GM12891 (cell line): ENCODE results near the gene SMYD1.

Source experiments
- PAX5 ChIP-seq: IDR thresholded peaks from 2 replicates; pipeline ENCODE4 v1.6.1; 2011; ENCODE audit warnings: low read length, moderate library complexity, mild to moderate bottlenecking; ENCODE audit not compliant: insufficient read depth, severe bottlenecking
- POLR2A ChIP-seq: IDR thresholded peaks from 2 replicates; pipeline ENCODE4 v1.6.1; 2011; ENCODE audit warnings: low read depth, low read length, control low read depth
- POLR2AphosphoS5 ChIP-seq: IDR thresholded peaks from 2 replicates; pipeline ENCODE4 v1.6.1; 2011; ENCODE audit warnings: low read depth, low read length, control low read depth
- POU2F2 ChIP-seq: IDR thresholded peaks from 2 replicates; pipeline ENCODE4 v1.6.1; 2011; ENCODE audit warnings: low read depth, mild to moderate bottlenecking, control low read depth, low read length, moderate library complexity
- SPI1 ChIP-seq: IDR thresholded peaks from 2 replicates; pipeline ENCODE4 v1.6.1; 2011; ENCODE audit warnings: low read depth, low read length, control low read depth
- TAF1 ChIP-seq: IDR thresholded peaks from 2 replicates; pipeline ENCODE4 v1.6.1; 2011; ENCODE audit warnings: low read depth, low read length, control low read depth

- no peak for TF ChIP-seq TAF1
- no peak for TF ChIP-seq POLR2AphosphoS5
- no peak for TF ChIP-seq POLR2A
- no peak for TF ChIP-seq PAX5
- TF ChIP-seq POU2F2 = no peak
- TF ChIP-seq SPI1 = no peak
These were observed 30.9 kb downstream of the SMYD1 start for GRCh38 chr2:88098558-88098900.
